ENCODE results near the gene OMP.

DNA sequence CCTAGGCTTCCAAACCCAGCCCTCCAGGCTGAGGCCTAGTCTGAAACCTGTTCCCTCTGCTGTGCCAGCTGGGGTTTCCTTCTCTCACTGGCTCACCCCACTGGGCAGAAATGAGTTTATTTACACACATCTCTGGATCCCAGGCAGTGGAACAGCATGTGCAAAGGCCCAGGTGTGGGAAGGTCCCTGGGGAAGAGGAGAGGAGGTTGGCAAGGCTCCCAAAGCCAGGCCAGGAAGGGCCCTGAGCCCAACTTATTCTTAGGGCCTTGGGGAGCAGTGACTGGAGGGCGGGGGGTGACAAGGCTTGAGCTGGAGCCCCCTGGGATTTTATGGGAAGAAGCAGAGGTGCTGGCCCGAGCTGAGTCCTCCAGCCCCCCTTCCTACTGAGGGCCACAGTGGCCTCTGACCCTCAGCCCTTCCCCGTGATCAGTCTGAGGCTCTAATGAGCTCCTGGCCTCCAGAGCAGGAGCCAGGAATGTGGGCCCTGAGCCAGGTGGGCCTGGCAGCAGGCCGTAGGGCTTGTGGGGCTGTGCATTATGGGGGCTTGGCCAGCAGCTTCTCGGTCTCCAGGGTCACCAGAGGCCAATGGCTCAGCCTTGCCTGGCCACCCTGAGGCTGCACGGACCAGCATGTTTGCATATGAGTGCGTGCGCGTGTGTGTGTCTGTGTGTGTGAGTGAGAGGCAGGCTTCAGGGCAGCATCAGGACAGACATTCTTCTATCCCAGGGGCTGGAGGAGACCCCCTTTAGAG is 28.3 kb downstream of the OMP start:
- no peak for TF ChIP-seq POLR2AphosphoS5 (IDR thresholded peaks at IDR 0.05; ENCODE audit: borderline replicate concordance, low read depth, low read length)
- no peak for TF ChIP-seq EZH2 (IDR thresholded peaks at IDR 0.05)

Measured in SK-N-MC (cell line).